ENCODE results near the gene HORMAD2. TPM values are rescaled to one million over a fixed set of nuclear protein-coding genes. Genes with fewer than 3 reads are reported as not detected.

The HORMAD2 gene
- total RNA-seq, 4 donors from 2014 or later: not detected

GRCh38 chr22:30064172-30064571 lies 16.1 kb upstream of the HORMAD2 start:
- H3K27ac ChIP-seq: no peak overlapping the region
- H3K9me3 ChIP-seq: peaks cover 0 to 39% (median 0%) of the 10 kb centered on the region in 4 donors
- H3K36me3 ChIP-seq: no peaks in the 10 kb centered on the region
- H3K4me1 ChIP-seq: no peaks in the 10 kb centered on the region
- H3K4me3 ChIP-seq: no peak overlapping the region
- H3K27me3 ChIP-seq: no peaks in the 10 kb centered on the region
- no peak for DNase-seq (ENCODE audit: low spot score in 2 of 2)
- TF ChIP-seq EP300 (IDR thresholded peaks at IDR 0.05) (no peak), POLR2A (IDR thresholded peaks at IDR 0.05) (no peak), CTCF (IDR thresholded peaks at IDR 0.05) (no peak)

GRCh38 chr22:30073743-30074142 lies 6.5 kb upstream of the HORMAD2 start:
- H3K27ac ChIP-seq: no peak overlapping the region

GRCh38 chr22:30074147-30074546 lies 6.1 kb upstream of the HORMAD2 start:
- no peaks in the 10 kb centered on the region for H3K27me3 ChIP-seq
- H3K36me3 ChIP-seq: no peaks in the 10 kb centered on the region
- 51 to 66% methylated on average over 3 of the region's 3 CpGs for WGBS, 2 donors
- H3K9me3 ChIP-seq: no peaks in the 10 kb centered on the region
- H3K27ac ChIP-seq: no peak overlapping the region
- H3K4me3 ChIP-seq: no peak overlapping the region
- no peak for TF ChIP-seq POLR2A (IDR thresholded peaks at IDR 0.05)
- no peak for TF ChIP-seq CTCF (IDR thresholded peaks at IDR 0.05)
- no peak for TF ChIP-seq EP300 (IDR thresholded peaks at IDR 0.05)
- DNase-seq (ENCODE audit: low spot score in 2 of 2): no peak
- H3K4me1 ChIP-seq: no peaks in the 10 kb centered on the region

More at GRCh38 chr22:30073743-30074142, 6.5 kb upstream of the HORMAD2 start:
- TF ChIP-seq CTCF (IDR thresholded peaks at IDR 0.05): no peak
- TF ChIP-seq POLR2A (IDR thresholded peaks at IDR 0.05): no peak
- no peak for TF ChIP-seq EP300 (IDR thresholded peaks at IDR 0.05)
- WGBS, 2 donors: 64 to 69% methylated on average over 2 of the region's 2 CpGs
- H3K4me1 ChIP-seq: no peaks in the 10 kb centered on the region
- DNase-seq (ENCODE audit: low spot score in 2 of 2): no peak
- H3K4me3 ChIP-seq: no peak overlapping the region
- no peaks in the 10 kb centered on the region for H3K36me3 ChIP-seq
- H3K27me3 ChIP-seq: no peaks in the 10 kb centered on the region
- no peaks in the 10 kb centered on the region for H3K9me3 ChIP-seq

- no peak for DNase-seq (ENCODE audit: low spot score in 2 of 2)
- WGBS, 2 donors: 85 to 86% methylated on average over 3 of the region's 3 CpGs
- H3K36me3 ChIP-seq: no peaks in the 10 kb centered on the region
- no peaks in the 10 kb centered on the region for H3K9me3 ChIP-seq
- no peak overlapping the region for H3K4me3 ChIP-seq
- peaks cover 0 to 6% of the 10 kb centered on the region in 2 donors for H3K27me3 ChIP-seq
- no peak overlapping the region for H3K27ac ChIP-seq
- peaks cover 0 to under 1% (median 0%) of the 10 kb centered on the region in 4 donors for H3K4me1 ChIP-seq
- TF ChIP-seq CTCF (IDR thresholded peaks at IDR 0.05) (no peak), EP300 (IDR thresholded peaks at IDR 0.05) (no peak), POLR2A (IDR thresholded peaks at IDR 0.05) (no peak)
Measured at GRCh38 chr22:30074994-30075393, 5.3 kb upstream of the HORMAD2 start.

- H3K27ac ChIP-seq: no peak overlapping the region
- peaks cover 0 to 4% (median 0%) of the 10 kb centered on the region in 4 donors for H3K4me1 ChIP-seq
- no peak for TF ChIP-seq POLR2A (IDR thresholded peaks at IDR 0.05)
- no peak for TF ChIP-seq EP300 (IDR thresholded peaks at IDR 0.05)
- no peak for TF ChIP-seq CTCF (IDR thresholded peaks at IDR 0.05)
- 81 to 86% methylated on average over 3 of the region's 3 CpGs for WGBS, 2 donors
- H3K4me3 ChIP-seq: no peak overlapping the region
- H3K9me3 ChIP-seq: no peaks in the 10 kb centered on the region
- H3K36me3 ChIP-seq: no peaks in the 10 kb centered on the region
- peaks cover 0 to 17% of the 10 kb centered on the region in 2 donors for H3K27me3 ChIP-seq
- DNase-seq (ENCODE audit: low spot score in 2 of 2): no peak
Measured at GRCh38 chr22:30077279-30077880, 2.9 kb upstream of the HORMAD2 start.

Data from tibial nerve (tissue), 4 donors.